Uterus (tissue), 4 donors: ENCODE results near the gene PASK. TPM values are rescaled to one million over a fixed set of nuclear protein-coding genes. Genes with fewer than 3 reads are reported as not detected.

Source experiments
- DNase-seq, 2 donors: peaks; one replicate each; pipeline ENCODE4 v3.0.0-alpha.2; 2019 to 2020
- H3K27ac ChIP-seq, 2 donors: fragments of 200-600 bp; sonication (generic); 1 replicate in 1 of 2; 2 replicates in 1 of 2; pipeline ENCODE4 v1.5.1; 2016 to 2018
- H3K27me3 ChIP-seq, 2 donors: fragments of 200-600 bp; sonication (generic); one replicate each; pipeline ENCODE4 v1.5.1; 2018 to 2019; ENCODE audit warnings: control low read depth in 1 of 2
- H3K36me3 ChIP-seq, 2 donors: fragments of 200-600 bp; sonication (generic); one replicate each; pipeline ENCODE4 v1.5.1; 2019; ENCODE audit warnings: control low read depth in 1 of 2
- H3K4me1 ChIP-seq, 2 donors: fragments of 200-600 bp; sonication (generic); one replicate each; pipeline ENCODE4 v1.5.1; 2018 to 2019; ENCODE audit warnings: control low read depth in 1 of 2
- H3K4me3 ChIP-seq, 2 donors: fragments of 200-600 bp; sonication (generic); 1 replicate in 1 of 2; 2 replicates in 1 of 2; pipeline ENCODE4 v1.5.1; 2018 to 2019; ENCODE audit warnings: mild to moderate bottlenecking in 1 of 2
- H3K9me3 ChIP-seq, 2 donors: fragments of 200-600 bp; sonication (generic); one replicate each; pipeline ENCODE4 v1.5.1; 2019; ENCODE audit warnings: control low read depth in 1 of 2
- POLR2A ChIP-seq, 2 donors: fragments of 450-650 bp; IDR thresholded peaks; one replicate each; pipeline ENCODE4 v1.6.1; 2016; ENCODE audit warnings: antibody characterized with exemption in 2 of 2, mild to moderate bottlenecking in 1 of 2, moderate library complexity in 1 of 2
- intact Hi-C: fragments of 100-400 bp; cut with DNase I; formaldehyde crosslinking; loops from one replicate; pipeline ENCODE4 v1.15.1; 2023; ENCODE audit warnings: low total_unique reads
- total RNA-seq, 4 donors: library from RNA; depleted of rRNA in 3 of 4; stranded (reverse); fragments of >200 nt in 3 of 4; gene quantifications; one replicate each; pipeline versions ENCODE4 v1.1.0 to v1.2.4, GENCODE V29; 2014 to 2023
- TF ChIP-seq, protein P1 (sequence below), 4 experiments: fragments of 200-600 bp in 2 of 4; fragments of 450-650 bp in 2 of 4; sonication (generic) in 2 of 4; IDR thresholded peaks; one replicate each; pipeline ENCODE4 v1.5.1; 2016 to 2019; ENCODE audit warnings: antibody characterized with exemption in 4 of 4, mild to moderate bottlenecking in 2 of 4, moderate library complexity in 1 of 4
- donor health status: DM: yes; HTN: yes; CAD: no.

PASK gene
- total RNA-seq, 4 donors from 2014 or later: 7.4 to 16.0 (median 13.3) TPM

DNA sequence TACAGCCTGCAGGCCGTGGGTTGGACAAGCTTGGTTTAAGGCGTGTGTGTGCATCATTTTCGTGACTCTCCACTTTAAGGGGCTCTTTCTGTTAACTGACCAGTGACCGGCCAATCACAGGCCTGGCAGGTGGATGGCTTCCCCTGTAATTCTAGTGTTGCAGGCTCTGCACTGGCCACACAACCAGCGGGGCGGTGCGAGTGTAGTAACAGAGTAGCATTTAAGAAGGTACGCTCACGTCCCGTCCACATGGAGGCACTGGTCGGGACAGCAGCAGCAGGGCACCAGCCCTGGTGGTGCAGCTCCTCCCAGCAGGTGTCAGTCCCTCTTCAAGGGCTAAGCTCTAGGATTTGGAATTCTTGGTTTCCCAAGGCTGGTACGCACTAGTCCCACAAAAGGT, 31.2 kb upstream of the PASK start:
- no peak overlapping the region for H3K4me3 ChIP-seq
- H3K36me3 ChIP-seq: no peaks in the 10 kb centered on the region
- no peak for DNase-seq
- intact Hi-C loops: no loop called here
- H3K27me3 ChIP-seq: no peaks in the 10 kb centered on the region
- H3K4me1 ChIP-seq: no peaks in the 10 kb centered on the region
- no peak overlapping the region for H3K27ac ChIP-seq
- TF ChIP-seq POLR2A (IDR thresholded peaks at IDR 0.05): no peak
- TF ChIP-seq, protein P1, sequence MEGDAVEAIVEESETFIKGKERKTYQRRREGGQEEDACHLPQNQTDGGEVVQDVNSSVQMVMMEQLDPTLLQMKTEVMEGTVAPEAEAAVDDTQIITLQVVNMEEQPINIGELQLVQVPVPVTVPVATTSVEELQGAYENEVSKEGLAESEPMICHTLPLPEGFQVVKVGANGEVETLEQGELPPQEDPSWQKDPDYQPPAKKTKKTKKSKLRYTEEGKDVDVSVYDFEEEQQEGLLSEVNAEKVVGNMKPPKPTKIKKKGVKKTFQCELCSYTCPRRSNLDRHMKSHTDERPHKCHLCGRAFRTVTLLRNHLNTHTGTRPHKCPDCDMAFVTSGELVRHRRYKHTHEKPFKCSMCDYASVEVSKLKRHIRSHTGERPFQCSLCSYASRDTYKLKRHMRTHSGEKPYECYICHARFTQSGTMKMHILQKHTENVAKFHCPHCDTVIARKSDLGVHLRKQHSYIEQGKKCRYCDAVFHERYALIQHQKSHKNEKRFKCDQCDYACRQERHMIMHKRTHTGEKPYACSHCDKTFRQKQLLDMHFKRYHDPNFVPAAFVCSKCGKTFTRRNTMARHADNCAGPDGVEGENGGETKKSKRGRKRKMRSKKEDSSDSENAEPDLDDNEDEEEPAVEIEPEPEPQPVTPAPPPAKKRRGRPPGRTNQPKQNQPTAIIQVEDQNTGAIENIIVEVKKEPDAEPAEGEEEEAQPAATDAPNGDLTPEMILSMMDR (IDR thresholded peaks at IDR 0.05): no peak
- H3K9me3 ChIP-seq: no peaks in the 10 kb centered on the region

DNA sequence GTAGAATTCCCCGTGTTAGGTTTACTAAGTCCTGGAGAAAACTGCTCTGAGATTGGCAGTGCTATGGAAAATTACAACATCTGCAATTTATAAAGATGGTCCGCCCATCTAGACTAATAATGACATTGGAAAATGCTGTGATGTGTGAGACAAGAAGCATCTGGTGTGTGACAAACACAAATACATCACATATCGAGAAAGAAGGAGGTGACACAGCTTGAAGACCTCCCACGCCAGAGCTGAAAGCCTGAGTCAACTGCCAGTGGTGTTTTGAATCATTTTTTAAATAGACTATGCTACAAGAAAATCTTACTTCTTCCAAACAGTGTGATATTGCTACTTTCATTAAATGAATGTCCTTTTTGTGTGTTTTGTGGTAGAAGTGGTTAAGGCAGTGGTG, 30.6 kb upstream of the PASK start:
- no peak overlapping the region for H3K27ac ChIP-seq
- H3K27me3 ChIP-seq: no peaks in the 10 kb centered on the region
- intact Hi-C loops: no loop called here
- H3K9me3 ChIP-seq: no peaks in the 10 kb centered on the region
- no peak for DNase-seq
- H3K4me1 ChIP-seq: no peaks in the 10 kb centered on the region
- no peak overlapping the region for H3K4me3 ChIP-seq
- TF ChIP-seq POLR2A (IDR thresholded peaks at IDR 0.05): no peak
- TF ChIP-seq, protein P1 (IDR thresholded peaks at IDR 0.05): no peak
- no peaks in the 10 kb centered on the region for H3K36me3 ChIP-seq

DNA sequence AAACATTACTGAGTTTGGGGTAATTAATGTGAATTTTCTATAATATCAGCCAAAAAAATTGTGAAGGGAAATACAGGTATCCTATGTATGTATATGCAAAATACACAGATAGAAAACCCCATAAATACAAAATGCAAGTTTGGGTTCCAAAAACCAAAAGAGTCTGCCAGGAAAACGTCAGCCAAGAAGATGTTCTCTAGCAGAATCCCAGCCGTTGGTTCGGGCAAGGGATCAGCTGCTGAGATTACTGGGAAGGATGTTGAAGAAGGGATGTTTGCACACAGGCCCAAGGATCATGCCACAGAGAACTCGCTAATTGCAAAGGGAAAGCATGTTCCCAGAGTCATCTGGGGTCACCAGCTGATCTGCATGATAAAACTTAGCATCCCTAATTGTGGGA, 29.7 kb upstream of the PASK start:
- TF ChIP-seq, protein P1 (IDR thresholded peaks at IDR 0.05): no peak
- no peak for TF ChIP-seq POLR2A (IDR thresholded peaks at IDR 0.05)
- intact Hi-C loops: no loop called here
- H3K27me3 ChIP-seq: no peaks in the 10 kb centered on the region
- no peaks in the 10 kb centered on the region for H3K9me3 ChIP-seq
- no peaks in the 10 kb centered on the region for H3K4me1 ChIP-seq
- no peak overlapping the region for H3K4me3 ChIP-seq
- no peaks in the 10 kb centered on the region for H3K36me3 ChIP-seq
- H3K27ac ChIP-seq: no peak overlapping the region
- DNase-seq: no peak

DNA sequence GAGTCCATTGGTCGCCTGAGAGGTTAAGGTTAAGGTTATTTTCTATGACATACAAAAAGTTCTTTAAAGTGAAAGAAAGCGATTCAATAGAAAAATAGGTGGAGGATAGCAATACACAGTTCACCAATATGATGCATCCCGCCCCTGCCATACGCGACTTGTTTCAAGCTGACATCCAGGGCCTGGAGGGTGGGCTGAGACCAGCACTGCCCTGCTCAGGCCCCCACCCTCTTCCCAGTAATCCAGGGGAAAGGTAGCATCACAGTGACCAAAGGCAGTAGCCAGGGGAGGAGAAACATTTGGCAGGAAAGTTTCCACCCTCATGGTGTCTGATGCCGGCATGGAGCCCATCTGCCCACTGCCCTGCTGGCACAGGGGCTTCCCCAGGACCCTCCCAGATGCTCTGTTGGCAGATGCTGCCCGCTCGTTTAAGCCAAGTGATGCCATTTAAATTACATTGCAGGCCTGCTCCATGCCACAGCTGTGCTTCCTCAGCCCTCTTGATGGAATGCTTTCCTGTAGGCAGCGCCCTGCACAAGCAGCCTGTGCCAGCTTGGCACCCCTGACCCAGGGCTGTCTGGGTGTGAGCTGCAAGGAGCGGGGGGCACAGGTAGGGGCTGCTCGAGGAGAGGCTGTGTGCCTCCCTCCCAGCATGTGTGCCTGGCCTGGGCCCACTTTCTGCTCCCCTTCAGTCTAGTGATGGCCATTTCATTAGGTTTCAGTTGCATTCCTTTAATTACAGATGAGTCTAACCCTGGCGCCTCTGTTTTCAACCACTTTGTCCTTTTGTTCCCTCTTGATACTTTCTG, 28.5 kb upstream of the PASK start:
- intact Hi-C loops: no loop called here
- no peaks in the 10 kb centered on the region for H3K4me1 ChIP-seq
- TF ChIP-seq POLR2A (IDR thresholded peaks at IDR 0.05): no peak
- TF ChIP-seq, protein P1 (IDR thresholded peaks at IDR 0.05): no peak
- H3K9me3 ChIP-seq: no peaks in the 10 kb centered on the region
- H3K36me3 ChIP-seq: no peaks in the 10 kb centered on the region
- H3K4me3 ChIP-seq: no peak overlapping the region
- H3K27ac ChIP-seq: no peak overlapping the region
- DNase-seq: no peak
- no peaks in the 10 kb centered on the region for H3K27me3 ChIP-seq

DNA sequence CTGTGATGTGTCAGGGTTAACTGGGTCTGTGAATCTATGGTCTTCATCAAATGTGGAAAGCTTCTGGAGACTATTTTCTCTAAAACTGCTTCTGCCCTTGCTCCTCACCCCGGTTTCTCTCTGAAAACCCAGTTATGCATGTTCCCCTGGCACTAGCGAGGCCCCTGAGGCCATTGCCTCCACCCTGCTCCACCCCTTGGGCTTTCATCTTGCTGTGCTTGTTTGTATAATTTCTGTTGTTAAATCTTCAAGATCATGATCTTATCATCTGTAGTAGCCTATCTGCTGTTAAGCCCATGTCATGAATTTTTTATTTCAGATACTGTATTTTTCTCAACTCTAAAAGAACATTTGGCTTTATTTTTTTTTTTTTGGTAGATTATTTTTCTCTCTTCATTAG, 24.3 kb upstream of the PASK start:
- Histone ChIP-seq H3K9me3 (peaks cover 0 to 7% of the 10 kb centered on the region in 2 donors), H3K36me3 (no peaks in the 10 kb centered on the region), H3K4me1 (no peaks in the 10 kb centered on the region), H3K27ac (no peak overlapping the region), H3K4me3 (no peak overlapping the region), H3K27me3 (no peaks in the 10 kb centered on the region)
- DNase-seq: no peak
- no peak for TF ChIP-seq POLR2A (IDR thresholded peaks at IDR 0.05)
- TF ChIP-seq, protein P1 (IDR thresholded peaks at IDR 0.05): no peak
- intact Hi-C loops: no loop called here
